SU-DHL-6 (cell line): ENCODE results near the gene POLD4.

ENCODE experiments used
- CTCF ChIP-seq: fragments of 200-600 bp; sonication (generic); IDR thresholded peaks from one replicate; pipeline ENCODE4 v1.5.1; 2017; ENCODE audit warnings: antibody characterized with exemption, mild to moderate bottlenecking, low read length, moderate library complexity; ENCODE audit not compliant: insufficient read depth, poor library complexity, severe bottlenecking
- EZH2phosphoT487 ChIP-seq: fragments of 200-600 bp; sonication (generic), shearing (Covaris generic); conservative IDR thresholded peaks from 2 replicates; pipeline ENCODE4 v1.6.1; 2018; ENCODE audit warnings: mild to moderate bottlenecking, antibody characterized with exemption, low read length, moderate library complexity, mixed read lengths

GRCh38 chr11:67323526-67323925 is 29.8 kb downstream of the POLD4 start:
- TF ChIP-seq CTCF: no peak
- TF ChIP-seq EZH2phosphoT487: no peak
